Measurements from ENCODE around the gene NRP2. TPM values are rescaled to one million over a fixed set of nuclear protein-coding genes. Genes with fewer than 3 reads are reported as not detected.

NRP2 gene
- total RNA-seq, 1 experiment from 2014 or later: 31.0 TPM

- POLR2A ChIA-PET (ENCODE audit: unreplicated experiment): interaction anchor here (0.6 to 1.0 kb wide), 4 partner anchors 9 to 1054 kb away, joined by 3 to 10 read pairs (median 4); no protein-coding TSS in a partner anchor
- intact Hi-C loops (cut with micrococcal nuclease; ENCODE audit: unreplicated experiment): loop anchor here (2.0 kb wide), 1 partner anchor 39 kb away; no protein-coding TSS in a partner anchor
- CTCF ChIA-PET: interaction anchor here (0.6 kb wide), 1 partner anchor 37 kb away, joined by 4 read pairs; no protein-coding TSS in a partner anchor
Measured at GRCh38 chr2:205745661-205746419, 63.5 kb downstream of the NRP2 start.

DNA sequence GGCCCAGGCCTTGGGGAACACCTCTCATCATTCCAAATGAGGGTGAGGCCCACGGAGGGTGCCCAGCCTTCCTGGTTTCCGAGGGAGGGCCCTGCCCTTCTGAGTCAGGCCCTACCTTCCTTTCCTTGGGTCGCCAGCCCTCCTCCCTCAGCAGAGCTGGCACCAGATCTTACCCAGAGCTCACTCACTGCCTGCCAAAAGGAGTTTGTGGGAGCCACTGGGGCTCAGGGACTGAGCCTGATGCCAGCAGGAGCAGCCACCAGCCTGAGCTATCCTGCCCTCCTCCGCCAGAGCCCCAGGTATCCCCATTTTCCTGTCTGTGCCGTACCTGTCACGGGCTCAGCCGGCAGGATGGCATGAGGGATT, 64.1 kb downstream of the NRP2 start:
- no peak for TF ChIP-seq EZH2 (IDR thresholded peaks at IDR 0.05; ENCODE audit: low read depth)
- TF ChIP-seq, protein P1, sequence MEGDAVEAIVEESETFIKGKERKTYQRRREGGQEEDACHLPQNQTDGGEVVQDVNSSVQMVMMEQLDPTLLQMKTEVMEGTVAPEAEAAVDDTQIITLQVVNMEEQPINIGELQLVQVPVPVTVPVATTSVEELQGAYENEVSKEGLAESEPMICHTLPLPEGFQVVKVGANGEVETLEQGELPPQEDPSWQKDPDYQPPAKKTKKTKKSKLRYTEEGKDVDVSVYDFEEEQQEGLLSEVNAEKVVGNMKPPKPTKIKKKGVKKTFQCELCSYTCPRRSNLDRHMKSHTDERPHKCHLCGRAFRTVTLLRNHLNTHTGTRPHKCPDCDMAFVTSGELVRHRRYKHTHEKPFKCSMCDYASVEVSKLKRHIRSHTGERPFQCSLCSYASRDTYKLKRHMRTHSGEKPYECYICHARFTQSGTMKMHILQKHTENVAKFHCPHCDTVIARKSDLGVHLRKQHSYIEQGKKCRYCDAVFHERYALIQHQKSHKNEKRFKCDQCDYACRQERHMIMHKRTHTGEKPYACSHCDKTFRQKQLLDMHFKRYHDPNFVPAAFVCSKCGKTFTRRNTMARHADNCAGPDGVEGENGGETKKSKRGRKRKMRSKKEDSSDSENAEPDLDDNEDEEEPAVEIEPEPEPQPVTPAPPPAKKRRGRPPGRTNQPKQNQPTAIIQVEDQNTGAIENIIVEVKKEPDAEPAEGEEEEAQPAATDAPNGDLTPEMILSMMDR (conservative IDR thresholded peaks at IDR 0.05): no peak
- H3K36me3 ChIP-seq (ENCODE audit: low read depth): no peaks in the 10 kb centered on the region
- H3K9me2 ChIP-seq (ENCODE audit: insufficient read depth): no peaks in the 10 kb centered on the region
- ChIA-PET POLR2A (ENCODE audit: unreplicated experiment) (interaction anchor here (0.6 to 1.0 kb wide), 4 partner anchors 8 to 1054 kb away, joined by 3 to 10 read pairs (median 4); no protein-coding TSS in a partner anchor), CTCF (no interaction called here)
- DNase-seq: peak; percentile 84 to 85
- intact Hi-C loops (cut with micrococcal nuclease; ENCODE audit: unreplicated experiment): loop anchor here (2.0 kb wide), 1 partner anchor 40 kb away; no protein-coding TSS in a partner anchor
- H3K4me2 ChIP-seq: peak overlapping the region; percentile 61
- no peaks in the 10 kb centered on the region for H3K9me3 ChIP-seq (ENCODE audit: insufficient read depth, low read depth)
- H3K4me1 ChIP-seq (replicated peaks; ENCODE audit: insufficient read depth): peaks cover 69% of the 10 kb centered on the region
- H3K4me3 ChIP-seq: peak overlapping the region; percentile 30; the same call in 1 of the 2 replicates
- H4K20me1 ChIP-seq (ENCODE audit: insufficient read depth): no peaks in the 10 kb centered on the region
- no peak overlapping the region for H2AFZ ChIP-seq
- H3F3A ChIP-seq (ENCODE audit: insufficient read depth, low read depth): peaks cover 37% of the 10 kb centered on the region
- peak overlapping the region; percentile 95 for H3K27ac ChIP-seq
- peaks cover 14% of the 10 kb centered on the region for H3K79me2 ChIP-seq (ENCODE audit: low read depth)
- no TSS peak for BruUV-seq (replicated peaks)
- H3K27me3 ChIP-seq (ENCODE audit: insufficient read depth, low read depth): no peaks in the 10 kb centered on the region

More at GRCh38 chr2:205745661-205746419, 63.5 kb downstream of the NRP2 start:
- peaks cover 9% of the 10 kb centered on the region for H3K79me2 ChIP-seq (ENCODE audit: low read depth)
- peak overlapping the region; percentile 61 for H3K4me2 ChIP-seq
- no peak for DNase-seq
- peak overlapping the region; percentile 95 for H3K27ac ChIP-seq
- H3K4me1 ChIP-seq (replicated peaks; ENCODE audit: insufficient read depth): peaks cover 69% of the 10 kb centered on the region
- H3K9me3 ChIP-seq (ENCODE audit: insufficient read depth, low read depth): no peaks in the 10 kb centered on the region
- no peaks in the 10 kb centered on the region for H4K20me1 ChIP-seq (ENCODE audit: insufficient read depth)
- H3K27me3 ChIP-seq (ENCODE audit: insufficient read depth, low read depth): no peaks in the 10 kb centered on the region
- H3K4me3 ChIP-seq: no peak overlapping the region
- no TSS peak for BruUV-seq (replicated peaks)
- TF ChIP-seq, protein P1 (conservative IDR thresholded peaks at IDR 0.05): no peak
- no peak for TF ChIP-seq EZH2 (IDR thresholded peaks at IDR 0.05; ENCODE audit: low read depth)
- 0 out of 2 replicates have a peak, but pooled peaks cover 4% of the 10 kb centered on the region for H3K36me3 ChIP-seq (ENCODE audit: low read depth)
- no peak overlapping the region for H2AFZ ChIP-seq
- no peaks in the 10 kb centered on the region for H3K9me2 ChIP-seq (ENCODE audit: insufficient read depth)
- peaks cover 37% of the 10 kb centered on the region for H3F3A ChIP-seq (ENCODE audit: insufficient read depth, low read depth)

GRCh38 chr2:205747829-205748386, 65.6 kb downstream of the NRP2 start:
- H3K9me3 ChIP-seq (ENCODE audit: insufficient read depth, low read depth): no peaks in the 10 kb centered on the region
- no peak overlapping the region for H2AFZ ChIP-seq
- peak overlapping the region; percentile 95 for H3K27ac ChIP-seq
- intact Hi-C loops (cut with micrococcal nuclease; ENCODE audit: unreplicated experiment): loop anchor here (1.0 to 2.0 kb wide), 4 partner anchors 10 to 63 kb away; no protein-coding TSS in a partner anchor
- peaks cover 37% of the 10 kb centered on the region for H3F3A ChIP-seq (ENCODE audit: insufficient read depth, low read depth)
- peaks cover 77% of the 10 kb centered on the region for H3K4me1 ChIP-seq (replicated peaks; ENCODE audit: insufficient read depth)
- H3K36me3 ChIP-seq (ENCODE audit: low read depth): 0 out of 2 replicates have a peak, but pooled peaks cover 4% of the 10 kb centered on the region
- TSS peak; percentile 29 for BruUV-seq (replicated peaks)
- DNase-seq: peak; percentile 68 to 77
- H3K9me2 ChIP-seq (ENCODE audit: insufficient read depth): no peaks in the 10 kb centered on the region
- TF ChIP-seq, protein P1 (conservative IDR thresholded peaks at IDR 0.05): no peak
- no peak for TF ChIP-seq EZH2 (IDR thresholded peaks at IDR 0.05; ENCODE audit: low read depth)
- H3K27me3 ChIP-seq (ENCODE audit: insufficient read depth, low read depth): no peaks in the 10 kb centered on the region
- no peaks in the 10 kb centered on the region for H4K20me1 ChIP-seq (ENCODE audit: insufficient read depth)
- ChIA-PET CTCF (interaction anchor here (1.0 kb wide), 1 partner anchor 10 kb away, joined by 3 read pairs; no protein-coding TSS in a partner anchor), POLR2A (ENCODE audit: unreplicated experiment) (interaction anchor here (1.2 kb wide), 1 partner anchor 11 kb away, joined by 7 read pairs; no protein-coding TSS in a partner anchor)
- peak overlapping the region; percentile 12; the same call in 1 of the 2 replicates for H3K4me3 ChIP-seq
- peaks cover 20% of the 10 kb centered on the region for H3K79me2 ChIP-seq (ENCODE audit: low read depth)
- H3K4me2 ChIP-seq: peak overlapping the region; percentile 61

Measured in PC-9 (cell line).